Panc1 (cell line): ENCODE results near the gene ARHGAP12.
A peak's percentile ranks its signal among the peaks of the same experiment; 100 is the strongest.

Source experiments
- POLR2AphosphoS5 ChIP-seq: IDR thresholded peaks from 2 replicates; pipeline ENCODE4 v1.6.1; 2012; ENCODE audit warnings: mild to moderate bottlenecking, low read depth, low read length, moderate library complexity
- TCF7L2 ChIP-seq: IDR thresholded peaks from 2 replicates; pipeline ENCODE4 v1.6.1; 2011; ENCODE audit warnings: mild to moderate bottlenecking, low read depth, low read length, inconsistent platforms
- TF ChIP-seq, protein P1 (sequence below): fragments of 450-650 bp; IDR thresholded peaks from 2 replicates; pipeline ENCODE4 v1.5.1; 2017; ENCODE audit warnings: mild to moderate bottlenecking
- TF ChIP-seq, protein P2 (sequence below), 2 experiments: IDR thresholded peaks; 2 replicates each; pipeline ENCODE4 v1.6.1; 2011 to 2012; ENCODE audit warnings: low read depth in 2 of 2, control low read depth in 1 of 2, low read length in 1 of 2, mild to moderate bottlenecking in 1 of 2, moderate library complexity in 1 of 2; ENCODE audit not compliant: insufficient read depth in 1 of 2

DNA sequence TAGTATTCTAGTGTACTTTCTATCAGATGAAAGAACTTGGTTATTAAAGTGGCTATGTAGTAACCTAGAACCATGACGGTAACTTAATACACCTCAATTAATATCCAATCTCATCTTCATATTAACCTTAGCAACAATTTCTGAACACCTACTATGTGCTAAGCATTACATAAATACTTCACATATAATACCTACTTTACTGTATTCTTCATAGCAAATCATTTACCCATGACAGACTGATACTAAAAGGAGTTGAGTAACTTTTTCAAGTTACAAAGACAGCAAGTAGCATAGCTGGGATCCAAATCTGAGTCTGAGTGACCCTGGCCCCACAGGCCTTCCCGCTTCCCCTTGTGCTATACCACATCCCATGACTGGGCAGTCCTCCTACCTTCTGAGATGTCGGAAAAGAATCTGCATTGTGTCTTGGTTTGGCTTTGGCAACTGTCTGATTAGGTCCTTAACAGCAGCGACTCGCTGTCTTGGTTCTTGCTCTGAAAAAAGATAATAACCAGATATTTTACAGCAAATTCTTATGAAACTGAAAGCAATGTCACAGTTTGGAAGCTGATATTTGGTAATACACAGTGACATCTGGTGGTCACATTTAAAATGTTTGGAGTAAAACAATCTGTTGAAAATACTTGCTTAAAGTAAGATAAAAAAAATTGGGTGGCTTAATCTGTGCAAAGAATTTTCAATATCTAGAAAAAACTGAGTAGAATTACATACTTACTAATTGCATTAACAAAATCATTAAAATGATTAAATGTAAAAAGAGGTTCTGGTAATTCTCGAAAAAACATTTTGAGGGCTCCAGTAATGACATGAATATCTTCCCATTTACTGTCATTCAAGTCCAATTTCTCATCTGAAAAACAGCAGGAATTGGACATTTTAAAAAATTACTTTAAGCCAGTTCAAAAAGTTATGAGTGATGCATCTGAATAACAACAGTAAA is 120.1 kb downstream of the ARHGAP12 start:
- TF ChIP-seq, protein P1, sequence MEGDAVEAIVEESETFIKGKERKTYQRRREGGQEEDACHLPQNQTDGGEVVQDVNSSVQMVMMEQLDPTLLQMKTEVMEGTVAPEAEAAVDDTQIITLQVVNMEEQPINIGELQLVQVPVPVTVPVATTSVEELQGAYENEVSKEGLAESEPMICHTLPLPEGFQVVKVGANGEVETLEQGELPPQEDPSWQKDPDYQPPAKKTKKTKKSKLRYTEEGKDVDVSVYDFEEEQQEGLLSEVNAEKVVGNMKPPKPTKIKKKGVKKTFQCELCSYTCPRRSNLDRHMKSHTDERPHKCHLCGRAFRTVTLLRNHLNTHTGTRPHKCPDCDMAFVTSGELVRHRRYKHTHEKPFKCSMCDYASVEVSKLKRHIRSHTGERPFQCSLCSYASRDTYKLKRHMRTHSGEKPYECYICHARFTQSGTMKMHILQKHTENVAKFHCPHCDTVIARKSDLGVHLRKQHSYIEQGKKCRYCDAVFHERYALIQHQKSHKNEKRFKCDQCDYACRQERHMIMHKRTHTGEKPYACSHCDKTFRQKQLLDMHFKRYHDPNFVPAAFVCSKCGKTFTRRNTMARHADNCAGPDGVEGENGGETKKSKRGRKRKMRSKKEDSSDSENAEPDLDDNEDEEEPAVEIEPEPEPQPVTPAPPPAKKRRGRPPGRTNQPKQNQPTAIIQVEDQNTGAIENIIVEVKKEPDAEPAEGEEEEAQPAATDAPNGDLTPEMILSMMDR: peak; percentile 38; the same call in 1 of the 2 replicates
- TF ChIP-seq POLR2AphosphoS5 (no peak), TCF7L2 (no peak)
- TF ChIP-seq, protein P2, sequence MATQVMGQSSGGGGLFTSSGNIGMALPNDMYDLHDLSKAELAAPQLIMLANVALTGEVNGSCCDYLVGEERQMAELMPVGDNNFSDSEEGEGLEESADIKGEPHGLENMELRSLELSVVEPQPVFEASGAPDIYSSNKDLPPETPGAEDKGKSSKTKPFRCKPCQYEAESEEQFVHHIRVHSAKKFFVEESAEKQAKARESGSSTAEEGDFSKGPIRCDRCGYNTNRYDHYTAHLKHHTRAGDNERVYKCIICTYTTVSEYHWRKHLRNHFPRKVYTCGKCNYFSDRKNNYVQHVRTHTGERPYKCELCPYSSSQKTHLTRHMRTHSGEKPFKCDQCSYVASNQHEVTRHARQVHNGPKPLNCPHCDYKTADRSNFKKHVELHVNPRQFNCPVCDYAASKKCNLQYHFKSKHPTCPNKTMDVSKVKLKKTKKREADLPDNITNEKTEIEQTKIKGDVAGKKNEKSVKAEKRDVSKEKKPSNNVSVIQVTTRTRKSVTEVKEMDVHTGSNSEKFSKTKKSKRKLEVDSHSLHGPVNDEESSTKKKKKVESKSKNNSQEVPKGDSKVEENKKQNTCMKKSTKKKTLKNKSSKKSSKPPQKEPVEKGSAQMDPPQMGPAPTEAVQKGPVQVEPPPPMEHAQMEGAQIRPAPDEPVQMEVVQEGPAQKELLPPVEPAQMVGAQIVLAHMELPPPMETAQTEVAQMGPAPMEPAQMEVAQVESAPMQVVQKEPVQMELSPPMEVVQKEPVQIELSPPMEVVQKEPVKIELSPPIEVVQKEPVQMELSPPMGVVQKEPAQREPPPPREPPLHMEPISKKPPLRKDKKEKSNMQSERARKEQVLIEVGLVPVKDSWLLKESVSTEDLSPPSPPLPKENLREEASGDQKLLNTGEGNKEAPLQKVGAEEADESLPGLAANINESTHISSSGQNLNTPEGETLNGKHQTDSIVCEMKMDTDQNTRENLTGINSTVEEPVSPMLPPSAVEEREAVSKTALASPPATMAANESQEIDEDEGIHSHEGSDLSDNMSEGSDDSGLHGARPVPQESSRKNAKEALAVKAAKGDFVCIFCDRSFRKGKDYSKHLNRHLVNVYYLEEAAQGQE (IDR thresholded peaks at IDR 0.05; ENCODE audit: insufficient read depth in 1 of 2, low read depth in 2 of 2, low read length in 1 of 2): no peak
